Activated CD8-positive, alpha-beta memory T cell treated with anti-CD3 and anti-CD28 coated beads for 1 hour (primary cell): ENCODE measurements around the gene SCLY.
A peak's percentile ranks its signal among the peaks of the same experiment; 100 is the strongest.
"Not testable (repeated sequence)": the region's sequence is repeated elsewhere in the genome, so short reads cannot be mapped to it uniquely, and the experiment has no call there.

Source experiments
- DNase-seq, 2 donors: peaks; one replicate each; pipeline ENCODE4 v3.0.0-alpha.2; 2020; ENCODE audit warnings: low read depth in 1 of 2; ENCODE audit errors: extremely low read depth in 1 of 2

Gene SCLY

DNA sequence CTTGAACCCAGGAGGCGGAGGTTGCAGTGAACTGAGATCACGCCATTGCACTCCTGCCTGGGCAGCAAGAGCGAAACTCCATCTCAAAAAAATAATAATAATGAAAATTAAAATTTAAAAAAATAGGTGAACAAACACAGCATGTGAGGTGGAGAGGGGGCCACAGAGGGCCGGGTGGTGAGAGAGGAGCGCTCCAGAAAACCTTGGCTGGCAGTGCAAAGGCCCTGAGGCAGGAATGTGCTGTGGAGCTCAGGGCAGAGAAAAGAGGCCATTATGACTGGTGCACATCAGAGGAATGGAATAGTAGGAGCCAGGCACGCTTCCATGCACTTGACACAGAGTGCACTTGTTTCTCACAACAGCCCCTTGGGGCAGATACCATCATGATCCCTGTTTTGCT, 21.6 kb upstream of the SCLY start:
- DNase-seq = no peak

GRCh38 chr2:238039985-238040384, 20.8 kb upstream of the SCLY start:
- no peak for DNase-seq

DNA sequence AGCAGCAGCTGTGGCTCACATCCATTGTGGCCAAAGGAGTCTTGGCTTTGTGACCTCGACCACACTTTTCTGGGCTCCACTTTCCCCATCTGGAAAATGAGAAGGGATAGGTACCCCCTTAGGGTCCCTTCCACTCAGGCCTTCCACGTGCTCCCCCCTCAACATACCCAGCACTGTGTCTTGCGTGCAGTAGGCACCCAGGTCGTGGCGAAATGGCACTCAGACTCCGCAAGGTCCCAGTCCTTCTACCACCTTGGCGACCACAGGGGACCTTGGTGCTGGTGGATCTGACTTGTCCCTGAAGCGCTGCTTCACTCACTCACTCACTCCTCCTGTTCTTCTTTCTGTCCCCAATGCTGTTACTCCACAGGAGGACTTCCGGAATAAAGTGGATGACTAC, 19.9 kb upstream of the SCLY start:
- DNase-seq = no peak

GRCh38 chr2:238042090-238042489, 18.7 kb upstream of the SCLY start:
- DNase-seq = no peak

DNA sequence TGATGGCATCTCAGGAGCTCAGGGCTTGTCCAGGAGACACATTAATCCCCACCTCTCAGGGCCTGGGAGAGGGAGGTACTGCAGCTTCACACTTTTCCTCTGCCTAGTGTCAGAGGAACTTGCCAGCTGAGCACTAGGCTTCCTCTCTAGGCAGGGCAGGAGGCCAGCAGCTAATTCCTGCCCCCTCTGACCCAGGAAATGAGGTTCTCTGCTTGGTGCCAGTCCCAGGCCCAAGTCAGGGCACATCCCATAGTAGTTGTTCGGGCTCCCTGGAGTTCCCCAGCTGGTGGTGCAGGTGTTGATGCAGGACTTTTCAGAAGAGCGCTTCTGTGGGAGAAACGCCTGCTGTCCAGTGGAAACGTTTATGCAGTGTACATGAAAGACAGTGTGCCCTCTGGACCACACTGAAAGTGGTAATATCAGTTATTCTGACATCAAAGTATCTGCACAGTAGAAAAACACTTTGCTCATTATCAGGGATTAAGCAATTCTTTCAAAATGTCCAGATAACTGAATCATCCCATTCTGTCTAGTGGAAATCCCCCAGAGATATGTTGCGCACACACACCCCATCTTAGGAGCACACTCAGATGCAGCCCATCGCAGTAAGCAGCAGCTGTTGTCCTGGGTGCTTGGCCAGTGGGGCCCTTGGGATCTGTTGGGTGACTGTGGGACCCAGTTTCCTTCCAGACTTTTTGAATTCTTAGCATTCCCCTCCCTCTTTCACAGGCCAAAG, 17.8 kb upstream of the SCLY start:
- no peak for DNase-seq

DNA sequence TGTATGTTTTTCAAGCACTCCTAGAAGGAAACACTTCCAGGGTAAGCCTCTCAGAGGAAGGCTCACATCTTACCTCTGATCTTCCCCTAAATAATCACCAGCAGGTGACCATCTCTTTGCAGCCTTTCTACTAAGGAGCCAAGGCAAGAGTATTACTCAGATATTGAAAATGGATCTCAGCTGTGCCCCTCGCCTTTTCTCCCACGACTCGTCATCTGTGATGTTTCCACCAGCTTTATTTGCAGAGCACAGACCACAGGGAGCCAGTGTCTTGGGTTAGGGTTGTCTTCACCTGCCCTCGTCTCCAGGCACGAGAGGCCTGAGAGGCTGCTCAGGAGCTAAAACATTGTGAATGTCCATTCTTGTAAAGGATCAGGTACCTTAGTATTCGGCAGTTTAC, 16.9 kb upstream of the SCLY start:
- no peak for DNase-seq

DNA sequence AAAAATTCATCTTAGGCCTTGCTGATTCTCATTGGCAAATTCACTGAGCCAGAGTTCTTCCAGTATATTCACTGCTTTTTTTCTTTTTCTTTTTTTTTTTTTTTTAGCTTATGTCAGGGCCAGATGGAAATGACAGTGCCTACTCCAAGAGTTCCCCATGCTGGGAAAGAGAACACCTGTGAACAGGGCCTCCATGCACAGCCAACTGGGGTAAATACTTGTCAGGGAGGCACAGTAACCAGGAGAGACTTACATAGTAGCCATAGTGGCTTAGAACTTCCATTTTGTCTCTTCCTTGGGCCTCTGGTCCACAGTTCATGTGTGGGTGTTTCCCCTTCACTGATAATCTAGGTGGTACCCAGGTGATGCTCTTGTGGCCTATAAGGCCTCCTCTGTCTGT, 15.2 kb upstream of the SCLY start:
- DNase-seq = no peak

- DNase-seq = no peak
Observed at GRCh38 chr2:238046725-238047270, 14.0 kb upstream of the SCLY start.

- no peak for DNase-seq
Observed at GRCh38 chr2:238053191-238053776, 7.5 kb upstream of the SCLY start.

DNA sequence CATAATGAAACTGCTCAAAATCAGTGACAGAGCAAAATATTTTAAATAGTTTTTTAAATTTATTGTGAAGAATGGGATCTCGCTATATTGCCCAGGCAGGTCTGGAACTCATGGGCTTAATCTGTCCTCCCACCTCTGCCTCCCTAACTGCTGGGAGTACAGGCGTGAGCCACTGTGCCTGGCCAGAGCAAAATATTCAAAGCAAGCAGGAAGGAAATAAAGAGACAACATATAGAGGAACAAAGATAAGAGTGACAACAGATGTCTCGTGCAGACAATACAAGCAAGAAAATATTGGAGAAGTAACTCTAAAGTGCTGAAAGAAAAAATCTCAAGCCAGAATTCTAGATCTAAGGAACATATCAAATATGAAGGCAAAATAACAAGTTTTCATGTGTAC, 5.0 kb upstream of the SCLY start:
- no peak for DNase-seq

DNA sequence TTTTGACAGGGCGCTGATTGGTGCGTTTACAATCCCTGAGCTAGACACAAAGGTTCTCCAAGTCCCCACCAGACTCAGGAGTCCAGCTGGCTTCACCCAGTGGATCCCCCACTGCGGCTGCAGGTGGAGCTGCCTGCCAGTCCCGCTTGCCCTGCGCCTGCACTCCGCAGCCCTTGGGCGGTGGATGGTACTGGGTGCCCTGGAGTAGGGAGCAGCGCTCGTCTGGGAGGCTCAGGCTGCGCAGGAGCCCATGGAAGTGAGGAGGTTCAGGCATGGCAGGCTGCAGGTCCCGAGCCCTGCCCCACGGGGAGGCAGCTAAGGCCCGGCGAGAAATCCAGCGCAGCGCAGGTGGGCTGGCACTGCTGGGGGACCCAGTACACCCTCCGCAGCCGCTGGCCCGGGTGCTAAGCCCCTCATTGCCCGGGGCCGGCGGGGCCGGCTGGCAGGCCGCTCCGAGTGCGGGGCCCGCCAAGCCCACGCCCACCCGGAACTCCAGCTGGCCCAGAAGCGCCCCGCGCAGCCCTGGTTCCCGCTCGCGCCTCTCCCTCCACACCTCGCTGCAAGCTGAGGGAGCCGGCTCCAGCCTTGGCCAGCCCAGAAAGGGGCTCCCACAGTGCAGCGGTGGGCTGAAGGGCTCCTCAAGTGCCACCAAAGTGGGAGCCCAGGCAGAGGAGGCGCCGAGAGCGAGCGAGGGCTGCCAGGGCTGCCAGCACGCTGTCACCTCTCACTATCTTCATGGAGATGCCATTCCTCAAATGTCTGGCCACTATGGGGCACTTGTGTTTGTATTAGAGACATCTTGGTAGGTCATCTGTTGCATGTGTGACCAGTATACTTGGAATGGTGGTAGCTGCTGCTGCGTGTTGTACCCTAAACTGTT, 2.9 kb upstream of the SCLY start:
- not testable (repeated sequence) for DNase-seq

DNA sequence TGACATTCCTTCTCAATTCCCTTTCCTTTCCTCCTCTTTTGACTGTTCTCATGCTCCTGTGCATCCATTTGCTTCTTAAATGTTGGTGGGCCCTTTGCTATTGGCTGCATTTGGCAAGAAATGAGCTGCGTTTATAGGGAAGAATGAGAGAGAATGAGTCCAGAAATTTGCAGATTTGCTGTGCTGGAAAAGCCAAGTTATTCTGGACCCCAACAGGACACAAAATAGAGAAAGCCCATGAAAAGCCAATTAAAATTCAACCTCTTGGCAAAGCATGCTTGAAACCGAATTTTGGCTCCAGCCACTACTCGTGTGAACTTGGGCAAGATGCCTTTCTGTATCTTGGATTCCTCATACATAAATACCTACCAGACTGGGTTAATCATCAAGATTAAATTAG, 1.3 kb upstream of the SCLY start:
- DNase-seq = no peak

DNA sequence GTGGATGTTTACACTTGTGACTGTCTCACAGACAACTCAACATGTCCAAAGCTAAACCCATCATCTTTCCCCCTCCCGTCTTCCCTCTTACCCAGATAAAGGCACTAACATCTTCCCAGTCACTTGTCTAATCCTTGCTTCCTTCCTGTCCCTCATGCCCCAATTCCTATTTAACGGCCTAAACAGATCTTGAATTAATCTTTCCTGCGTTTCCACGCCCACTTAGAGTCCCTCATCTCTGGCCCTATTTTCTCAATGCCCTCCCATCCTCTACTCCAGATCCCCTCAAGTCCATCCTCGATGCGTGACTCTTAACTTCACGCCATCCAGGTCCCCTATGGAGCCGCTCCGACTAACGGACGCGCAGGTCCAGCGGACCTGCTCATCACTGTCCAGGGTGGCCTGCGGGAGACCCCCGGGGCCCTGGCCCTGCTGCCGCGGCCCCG, 682 bp upstream of the SCLY start:
- DNase-seq = no peak

DNA sequence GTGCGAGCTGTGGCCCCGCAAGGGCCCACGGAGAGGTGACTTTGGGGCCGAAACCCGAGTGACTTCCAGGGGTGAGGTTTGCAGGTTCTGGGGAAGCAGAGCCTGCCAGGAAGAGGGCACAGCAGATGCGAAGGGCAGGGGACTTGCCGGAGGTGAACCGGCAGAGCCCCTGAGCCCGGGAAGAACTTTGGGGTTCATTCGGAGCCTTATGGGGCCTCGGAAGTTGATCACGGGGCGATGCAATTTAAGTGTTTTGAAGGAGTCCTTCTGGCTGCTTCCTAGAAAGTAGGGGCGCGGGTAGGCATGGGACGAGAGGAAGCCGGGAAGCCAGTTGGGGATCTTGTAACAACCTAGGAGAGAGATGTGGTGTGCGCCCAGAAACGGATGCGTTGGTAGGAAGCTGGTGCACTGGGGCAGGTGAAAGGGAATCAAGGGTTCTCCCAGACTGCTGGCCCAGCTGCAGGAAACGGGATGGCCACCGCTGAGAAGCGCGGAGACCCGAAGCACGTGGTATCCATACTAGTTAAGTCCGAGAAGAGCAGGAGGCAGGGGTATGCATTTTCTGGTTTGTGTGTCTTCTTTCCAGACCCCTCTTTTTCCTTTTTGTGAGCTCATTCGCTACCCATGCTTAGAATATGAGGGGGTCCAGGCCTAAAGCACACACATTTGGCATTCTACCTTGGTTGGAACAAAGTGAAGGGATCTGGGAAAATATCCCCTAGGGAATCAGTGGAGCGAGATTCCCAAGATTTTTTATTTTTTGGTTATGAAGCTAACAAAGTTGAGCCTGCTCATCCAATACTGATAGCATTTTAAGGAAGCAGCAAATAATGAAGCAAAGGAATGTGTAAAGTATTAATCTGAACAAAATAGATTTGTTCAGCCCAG, 758 bp downstream of the SCLY start:
- DNase-seq = peak in 1 of 2 donors; percentile 14

DNA sequence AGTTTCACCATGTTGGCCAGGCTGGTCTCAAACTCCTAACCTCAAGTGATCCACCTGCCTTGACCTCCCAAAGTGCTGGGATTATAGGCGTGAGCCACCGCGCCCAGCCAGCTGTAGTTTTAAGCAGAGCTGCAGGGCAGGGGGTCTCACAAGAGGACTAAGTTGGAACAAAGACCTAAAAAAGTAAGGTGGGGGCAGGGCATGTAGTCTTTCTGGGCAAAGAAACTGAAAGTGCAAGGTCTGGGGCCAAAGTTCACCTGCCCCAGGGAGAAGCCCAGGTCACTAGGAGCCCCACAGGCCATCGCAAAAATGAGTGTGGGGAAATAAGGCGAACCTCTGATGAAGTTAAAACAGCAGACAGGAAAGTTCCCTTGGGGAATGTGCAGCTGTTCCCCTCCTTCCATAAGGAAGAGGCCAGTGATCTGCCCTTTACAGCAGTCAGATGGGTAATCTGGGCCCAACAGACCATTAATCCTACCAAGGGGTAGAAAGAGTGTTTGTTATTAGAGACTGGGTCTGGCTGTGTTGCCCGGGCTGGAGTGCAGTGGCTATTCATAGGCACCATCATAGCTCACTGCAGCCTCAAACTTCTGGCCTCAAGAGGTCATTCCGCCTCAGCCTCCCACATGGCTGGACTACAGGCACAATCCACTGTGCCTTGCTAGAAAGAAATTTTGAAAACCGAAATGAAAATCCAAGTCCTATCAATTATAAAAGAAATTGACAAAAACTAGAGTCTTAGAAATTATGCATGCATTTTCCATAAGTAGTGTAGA, 2.8 kb downstream of the SCLY start:
- DNase-seq = no peak

DNA sequence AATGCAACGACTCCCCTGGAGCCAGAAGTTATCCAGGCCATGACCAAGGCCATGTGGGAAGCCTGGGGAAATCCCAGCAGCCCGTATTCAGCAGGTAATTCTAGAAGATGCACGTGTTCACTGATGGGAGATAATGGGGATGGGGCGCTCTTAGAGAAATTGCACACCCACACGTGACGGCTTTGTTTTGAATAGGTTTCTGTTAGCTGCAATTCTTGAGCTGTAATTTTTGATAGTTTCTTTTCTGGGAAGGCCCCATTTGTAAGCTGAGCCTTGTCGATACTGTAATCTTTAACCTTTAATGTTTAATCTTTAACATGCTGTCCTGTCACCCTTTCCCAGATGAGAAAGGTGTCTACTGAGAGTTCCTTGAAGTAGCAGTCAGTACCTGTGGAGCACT, 3.6 kb downstream of the SCLY start:
- DNase-seq = no peak

GRCh38 chr2:238065071-238065846, 4.5 kb downstream of the SCLY start:
- DNase-seq = no peak

DNA sequence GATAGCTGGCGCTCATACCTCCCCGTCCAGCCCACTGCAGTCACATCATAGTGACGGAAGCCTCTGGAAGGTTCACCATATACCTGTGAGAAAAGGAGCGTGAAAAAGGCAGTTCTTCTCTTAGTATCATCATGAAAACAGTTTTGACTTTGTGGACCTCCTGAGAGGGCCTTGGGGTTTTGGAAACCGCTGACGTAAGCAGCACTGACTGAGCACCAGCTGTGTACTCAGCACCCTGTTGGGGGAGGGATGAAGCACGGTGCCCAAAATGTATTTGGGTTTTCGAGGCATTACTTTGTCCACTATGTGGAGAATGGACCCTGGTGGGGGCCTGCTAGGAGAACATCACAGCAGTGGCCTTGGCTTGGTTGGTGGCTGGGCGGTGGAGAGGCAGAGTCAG, 5.4 kb downstream of the SCLY start:
- DNase-seq = no peak

GRCh38 chr2:238066718-238067117, 5.9 kb downstream of the SCLY start:
- not testable (repeated sequence) for DNase-seq
